GM12864 (cell line): ENCODE data around the gene TMX3.

Experiments used
- DNase-seq: peaks from one replicate; pipeline ENCODE4 v3.0.0-alpha.2; 2011; ENCODE audit warnings: low read depth
- H3K4me3 ChIP-seq: 2 replicates; pipeline ENCODE4 v1.5.1; 2011; ENCODE audit warnings: mild to moderate bottlenecking, low read depth, low read length, control low read depth
- TF ChIP-seq, protein P1 (sequence below): IDR thresholded peaks from 2 replicates; pipeline ENCODE4 v1.5.1; 2011; ENCODE audit warnings: low read depth, mild to moderate bottlenecking, moderate library complexity, low read length, control low read depth, inconsistent platforms; ENCODE audit errors: missing control alignments

The TMX3 gene

DNA sequence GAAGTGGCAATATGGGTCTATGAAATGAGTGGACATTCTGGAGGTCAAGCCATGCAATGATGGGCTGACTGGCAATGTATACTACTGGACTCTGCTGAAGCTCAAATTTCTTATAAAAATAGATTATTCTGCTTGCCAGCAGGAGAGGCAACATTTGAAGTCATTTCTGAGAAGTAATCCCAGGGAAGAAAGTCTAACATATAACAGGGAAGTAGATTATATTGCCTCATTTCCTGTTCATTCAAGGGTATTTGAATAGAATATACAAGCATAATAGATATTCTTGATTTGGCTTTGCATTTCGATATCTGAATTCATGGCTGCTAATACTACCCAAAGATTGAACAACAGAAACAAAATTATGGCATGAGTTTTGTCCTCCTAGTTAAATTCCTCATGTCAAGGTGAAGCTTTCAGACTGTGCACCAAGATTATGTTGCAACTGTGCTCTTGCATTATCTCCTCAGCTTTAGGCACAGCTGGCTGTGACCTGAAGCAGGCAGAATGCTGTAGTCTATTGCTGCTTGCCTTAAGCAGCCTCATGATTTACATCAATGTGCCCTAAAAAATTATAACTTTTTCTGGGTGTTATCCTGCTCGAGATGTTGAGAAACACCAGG is 13.3 kb upstream of the TMX3 start:
- no peak overlapping the region for H3K4me3 ChIP-seq
- TF ChIP-seq, protein P1, sequence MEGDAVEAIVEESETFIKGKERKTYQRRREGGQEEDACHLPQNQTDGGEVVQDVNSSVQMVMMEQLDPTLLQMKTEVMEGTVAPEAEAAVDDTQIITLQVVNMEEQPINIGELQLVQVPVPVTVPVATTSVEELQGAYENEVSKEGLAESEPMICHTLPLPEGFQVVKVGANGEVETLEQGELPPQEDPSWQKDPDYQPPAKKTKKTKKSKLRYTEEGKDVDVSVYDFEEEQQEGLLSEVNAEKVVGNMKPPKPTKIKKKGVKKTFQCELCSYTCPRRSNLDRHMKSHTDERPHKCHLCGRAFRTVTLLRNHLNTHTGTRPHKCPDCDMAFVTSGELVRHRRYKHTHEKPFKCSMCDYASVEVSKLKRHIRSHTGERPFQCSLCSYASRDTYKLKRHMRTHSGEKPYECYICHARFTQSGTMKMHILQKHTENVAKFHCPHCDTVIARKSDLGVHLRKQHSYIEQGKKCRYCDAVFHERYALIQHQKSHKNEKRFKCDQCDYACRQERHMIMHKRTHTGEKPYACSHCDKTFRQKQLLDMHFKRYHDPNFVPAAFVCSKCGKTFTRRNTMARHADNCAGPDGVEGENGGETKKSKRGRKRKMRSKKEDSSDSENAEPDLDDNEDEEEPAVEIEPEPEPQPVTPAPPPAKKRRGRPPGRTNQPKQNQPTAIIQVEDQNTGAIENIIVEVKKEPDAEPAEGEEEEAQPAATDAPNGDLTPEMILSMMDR: no peak
- no peak for DNase-seq

DNA sequence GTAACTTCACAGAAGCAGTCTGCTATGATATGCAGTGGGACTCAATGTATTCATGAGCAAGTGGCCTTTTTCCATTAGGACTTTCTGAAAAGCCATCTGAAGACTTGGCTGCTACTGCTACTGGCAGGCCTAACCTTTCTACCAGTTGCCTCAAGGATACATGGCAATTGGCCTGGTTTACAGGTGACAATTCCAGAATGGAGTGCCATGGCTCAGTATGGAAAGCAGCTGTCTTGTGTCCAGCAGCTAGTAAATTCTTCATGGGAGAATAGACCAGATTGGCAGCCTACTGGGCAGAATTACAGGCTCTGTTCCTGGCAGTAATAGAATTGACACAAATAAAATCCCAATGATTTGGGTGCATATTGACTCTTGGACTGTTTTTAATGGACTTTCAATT is 12.6 kb upstream of the TMX3 start:
- no peak overlapping the region for H3K4me3 ChIP-seq
- no peak for DNase-seq
- TF ChIP-seq, protein P1: no peak

DNA sequence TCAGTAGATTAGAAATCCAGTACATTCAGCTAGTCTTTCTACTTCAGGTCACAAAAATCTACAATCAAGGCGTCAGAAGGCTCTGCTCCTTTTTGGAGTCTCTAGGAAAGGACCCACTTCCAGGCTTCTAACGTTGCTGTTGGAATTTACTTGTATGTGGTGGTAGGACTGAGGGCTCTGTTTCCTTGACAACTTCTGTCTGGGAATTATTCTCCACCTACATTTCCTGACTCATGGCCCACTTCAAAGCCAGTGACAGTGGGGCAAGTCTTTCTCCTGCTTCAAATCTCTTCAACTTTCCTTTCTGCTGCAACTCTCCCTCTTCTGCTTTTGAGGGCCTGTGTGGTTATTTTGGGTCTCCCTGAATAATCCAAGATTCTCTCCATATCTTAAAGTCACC is 10.4 kb upstream of the TMX3 start:
- no peak overlapping the region for H3K4me3 ChIP-seq
- TF ChIP-seq, protein P1: no peak

DNA sequence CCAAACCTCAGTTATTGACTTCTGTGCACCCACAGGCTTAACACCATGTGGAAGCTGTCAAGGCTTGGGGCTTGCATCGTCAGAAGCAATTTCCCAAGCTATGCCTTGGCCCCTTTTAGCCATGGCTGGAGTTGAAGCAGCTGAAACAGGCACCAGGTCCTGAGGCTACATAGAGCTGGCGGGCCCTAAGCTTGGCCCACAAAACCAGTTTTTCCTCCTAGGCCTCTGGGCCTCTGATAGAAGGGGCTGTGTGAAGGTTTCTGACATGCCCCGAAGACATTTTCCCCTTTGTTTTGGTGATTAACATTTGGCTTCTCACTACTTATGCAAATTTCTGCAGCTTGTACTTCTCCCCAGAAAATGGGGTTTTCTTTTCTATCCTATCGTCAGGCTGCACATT is 9.1 kb upstream of the TMX3 start:
- DNase-seq: no peak

More for the DNA sequence above, 10.4 kb upstream of the TMX3 start:
- DNase-seq: no peak

DNA sequence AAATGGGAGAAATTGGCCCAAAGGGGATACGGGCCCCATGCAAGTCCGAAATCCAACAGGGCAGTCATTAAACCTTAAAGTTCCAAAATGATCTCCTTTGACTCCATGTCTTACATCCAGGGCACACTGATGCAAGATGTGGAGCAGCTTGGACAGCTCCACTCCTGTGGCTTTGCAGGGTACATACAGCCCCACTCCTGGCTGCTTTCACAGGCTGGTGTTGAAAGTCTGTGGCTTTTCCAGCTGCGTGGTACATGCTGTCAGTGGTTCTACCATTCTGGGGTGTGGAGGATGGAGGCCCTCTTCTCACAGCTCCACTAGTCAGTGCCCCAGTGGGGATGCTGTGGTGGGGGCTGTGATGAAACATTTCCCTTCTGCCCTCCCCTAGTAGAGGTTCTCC is 8.6 kb upstream of the TMX3 start:
- no peak for DNase-seq
- TF ChIP-seq, protein P1: no peak
- no peak overlapping the region for H3K4me3 ChIP-seq

More for the DNA sequence above, 9.1 kb upstream of the TMX3 start:
- no peak overlapping the region for H3K4me3 ChIP-seq
- TF ChIP-seq, protein P1: no peak

DNA sequence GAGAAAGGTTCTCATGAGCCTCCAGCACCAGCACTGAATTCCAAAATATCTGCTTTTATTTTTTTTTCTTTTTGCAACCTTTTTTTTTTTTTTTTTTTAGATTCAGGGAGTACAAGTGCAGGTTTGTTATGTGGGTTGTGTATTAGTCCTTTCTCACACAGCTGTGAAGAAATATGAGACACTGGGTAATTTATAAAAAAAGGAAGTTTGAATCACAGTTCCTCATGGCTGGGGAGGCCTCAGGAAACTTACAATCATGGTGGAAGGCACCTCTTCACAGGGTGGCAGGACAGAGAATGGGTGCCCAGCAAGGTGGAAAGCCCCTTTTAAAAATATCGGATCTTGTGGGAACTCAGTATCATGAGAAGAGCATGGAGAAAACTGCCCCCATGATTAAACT is 7.9 kb upstream of the TMX3 start:
- DNase-seq: no peak
- H3K4me3 ChIP-seq: no peak overlapping the region
- TF ChIP-seq, protein P1: no peak

DNA sequence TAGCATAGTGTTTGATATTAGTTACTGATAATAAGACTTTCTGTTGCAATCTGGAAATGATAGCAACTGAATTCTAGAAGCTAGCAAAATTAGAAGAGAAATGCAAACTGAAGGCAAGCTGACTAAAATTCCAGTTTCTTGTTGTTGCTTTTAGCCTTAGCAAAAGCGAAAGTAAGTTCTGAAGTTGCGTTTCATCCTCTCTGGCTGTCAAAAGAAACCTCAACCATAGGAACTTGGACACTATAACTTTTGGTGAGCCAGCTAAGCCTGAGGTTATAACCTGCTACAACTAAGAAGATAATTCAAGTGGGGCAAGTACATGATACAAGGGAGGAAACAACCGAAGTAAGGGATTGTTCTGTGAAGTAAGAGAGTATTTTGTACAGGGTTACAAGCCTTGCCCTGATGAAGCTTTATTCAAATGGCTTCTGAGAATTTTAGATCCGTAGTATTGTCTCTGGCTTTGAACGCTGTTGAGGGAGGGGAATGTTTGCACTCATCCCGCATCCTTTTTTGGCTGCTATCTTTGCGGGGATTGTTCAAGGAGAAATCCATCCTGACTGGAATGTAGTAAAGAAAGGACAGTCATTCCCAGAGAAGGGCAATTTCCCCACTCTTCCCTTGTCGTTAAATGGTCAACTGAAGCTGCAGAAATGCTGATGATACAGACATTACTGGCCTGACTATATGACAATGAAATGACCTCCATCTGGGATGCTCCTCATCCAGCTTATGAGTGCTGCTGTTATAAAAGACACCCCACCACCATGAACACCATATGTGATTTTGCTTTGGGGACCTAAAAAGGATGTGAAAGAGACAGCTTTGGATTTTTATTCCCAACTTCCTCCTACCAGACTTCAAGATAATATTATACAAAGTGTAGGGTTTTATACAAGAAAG is 7.0 kb upstream of the TMX3 start:
- TF ChIP-seq, protein P1: no peak
- peak overlapping the region; percentile 43 for H3K4me3 ChIP-seq
- DNase-seq: peak; percentile 47
